ENCODE data around the gene PCGF6.

DNA sequence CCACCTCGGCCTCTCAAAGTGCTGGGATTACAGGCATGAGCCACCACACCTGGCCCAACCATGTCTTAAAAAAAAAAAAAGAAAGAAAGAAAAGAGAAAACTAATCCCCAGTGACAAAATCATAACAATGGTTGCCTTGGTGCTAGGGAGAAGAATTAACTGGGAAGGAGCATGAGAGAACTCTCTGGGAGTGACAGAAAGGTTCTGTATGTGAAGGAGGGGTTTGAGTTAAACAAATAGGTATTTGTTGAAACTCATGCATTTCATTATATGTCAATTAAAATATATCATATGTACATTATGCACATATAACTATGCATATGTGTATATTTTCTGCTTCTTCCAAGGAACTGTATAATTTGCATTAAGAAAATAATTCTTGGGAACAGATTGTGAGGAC lies 40.7 kb downstream of the PCGF6 start:
- TF ChIP-seq REST (IDR thresholded peaks at IDR 0.05; ENCODE audit: low read depth, low read length) (no peak), POLR2AphosphoS5 (IDR thresholded peaks at IDR 0.05; ENCODE audit: low read depth, low read length) (no peak), RFX5 (IDR thresholded peaks at IDR 0.05; ENCODE audit: low read length) (no peak), EZH2phosphoT487 (IDR thresholded peaks at IDR 0.05; ENCODE audit: borderline replicate concordance, low read depth) (no peak)
- TF ChIP-seq, protein P1, sequence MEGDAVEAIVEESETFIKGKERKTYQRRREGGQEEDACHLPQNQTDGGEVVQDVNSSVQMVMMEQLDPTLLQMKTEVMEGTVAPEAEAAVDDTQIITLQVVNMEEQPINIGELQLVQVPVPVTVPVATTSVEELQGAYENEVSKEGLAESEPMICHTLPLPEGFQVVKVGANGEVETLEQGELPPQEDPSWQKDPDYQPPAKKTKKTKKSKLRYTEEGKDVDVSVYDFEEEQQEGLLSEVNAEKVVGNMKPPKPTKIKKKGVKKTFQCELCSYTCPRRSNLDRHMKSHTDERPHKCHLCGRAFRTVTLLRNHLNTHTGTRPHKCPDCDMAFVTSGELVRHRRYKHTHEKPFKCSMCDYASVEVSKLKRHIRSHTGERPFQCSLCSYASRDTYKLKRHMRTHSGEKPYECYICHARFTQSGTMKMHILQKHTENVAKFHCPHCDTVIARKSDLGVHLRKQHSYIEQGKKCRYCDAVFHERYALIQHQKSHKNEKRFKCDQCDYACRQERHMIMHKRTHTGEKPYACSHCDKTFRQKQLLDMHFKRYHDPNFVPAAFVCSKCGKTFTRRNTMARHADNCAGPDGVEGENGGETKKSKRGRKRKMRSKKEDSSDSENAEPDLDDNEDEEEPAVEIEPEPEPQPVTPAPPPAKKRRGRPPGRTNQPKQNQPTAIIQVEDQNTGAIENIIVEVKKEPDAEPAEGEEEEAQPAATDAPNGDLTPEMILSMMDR (IDR thresholded peaks at IDR 0.05) = no peak
- TF ChIP-seq, protein P2, sequence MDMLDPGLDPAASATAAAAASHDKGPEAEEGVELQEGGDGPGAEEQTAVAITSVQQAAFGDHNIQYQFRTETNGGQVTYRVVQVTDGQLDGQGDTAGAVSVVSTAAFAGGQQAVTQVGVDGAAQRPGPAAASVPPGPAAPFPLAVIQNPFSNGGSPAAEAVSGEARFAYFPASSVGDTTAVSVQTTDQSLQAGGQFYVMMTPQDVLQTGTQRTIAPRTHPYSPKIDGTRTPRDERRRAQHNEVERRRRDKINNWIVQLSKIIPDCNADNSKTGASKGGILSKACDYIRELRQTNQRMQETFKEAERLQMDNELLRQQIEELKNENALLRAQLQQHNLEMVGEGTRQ (IDR thresholded peaks at IDR 0.05; ENCODE audit: borderline replicate concordance, low read depth, low read length) = no peak

All from SK-N-SH (cell line).